ENCODE results near the gene UPK2. TPM values are rescaled to one million over a fixed set of nuclear protein-coding genes. Genes with fewer than 3 reads are reported as not detected.

UPK2 gene
- total RNA-seq, 2 experiments from 2014 or later, result 0.44 TPM; not detected in 1

DNA sequence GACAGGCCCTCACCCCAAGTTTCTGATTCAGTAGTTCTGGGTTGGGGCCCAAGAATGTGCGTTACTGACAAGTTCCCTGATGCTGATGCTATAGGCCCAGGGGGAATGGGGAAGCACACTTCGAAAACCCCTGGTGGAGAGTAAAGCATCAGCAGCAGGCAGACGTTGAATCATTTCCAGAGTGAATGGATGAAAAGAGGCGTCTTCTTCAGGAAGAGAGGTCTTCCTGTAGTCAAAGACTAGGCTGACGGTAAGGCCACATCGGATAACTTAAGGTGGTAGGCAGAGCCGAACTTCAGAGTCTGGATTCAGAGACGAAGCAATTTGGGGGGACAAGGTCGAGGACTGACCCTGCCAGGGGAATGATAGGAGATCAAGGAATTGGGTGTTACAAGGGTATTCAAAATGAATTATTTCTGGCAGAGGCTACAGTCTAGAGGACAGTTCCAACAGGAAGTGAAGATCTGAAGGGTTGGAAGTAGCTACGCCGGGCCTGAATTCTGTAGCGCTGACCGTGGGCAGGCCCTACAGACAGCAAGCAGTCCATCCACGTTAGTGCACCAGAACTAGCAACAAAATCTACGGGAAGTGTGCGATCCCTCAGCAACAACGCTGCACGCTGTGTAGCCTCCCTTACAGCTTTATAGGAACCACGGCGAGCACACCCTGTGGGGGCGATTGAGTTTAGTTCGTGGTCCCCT is 41.0 kb downstream of the UPK2 start:
- peak; percentile 51 for DNase-seq
- Mint-ChIP-seq H3K27me3 (no peaks in the 10 kb centered on the region), H3K27ac (peak overlapping the region; percentile 99), H3K4me1 (peaks cover 25% of the 10 kb centered on the region), H3K36me3 (peaks cover 9% of the 10 kb centered on the region), H3K9me3 (no peaks in the 10 kb centered on the region), H3K4me3 (peak overlapping the region; percentile 100)
- POLR2A ChIA-PET, result interaction anchor here (0.5 to 2.9 kb wide), 16 partner anchors 8 to 266 kb away, joined by 3 to 34 read pairs (median 4); partner anchors contain the start of genes DDX6, RPS25, SLC37A4 and TRAPPC4
- peak; percentile 27 for ATAC-seq (ENCODE audit: low read depth)

DNA sequence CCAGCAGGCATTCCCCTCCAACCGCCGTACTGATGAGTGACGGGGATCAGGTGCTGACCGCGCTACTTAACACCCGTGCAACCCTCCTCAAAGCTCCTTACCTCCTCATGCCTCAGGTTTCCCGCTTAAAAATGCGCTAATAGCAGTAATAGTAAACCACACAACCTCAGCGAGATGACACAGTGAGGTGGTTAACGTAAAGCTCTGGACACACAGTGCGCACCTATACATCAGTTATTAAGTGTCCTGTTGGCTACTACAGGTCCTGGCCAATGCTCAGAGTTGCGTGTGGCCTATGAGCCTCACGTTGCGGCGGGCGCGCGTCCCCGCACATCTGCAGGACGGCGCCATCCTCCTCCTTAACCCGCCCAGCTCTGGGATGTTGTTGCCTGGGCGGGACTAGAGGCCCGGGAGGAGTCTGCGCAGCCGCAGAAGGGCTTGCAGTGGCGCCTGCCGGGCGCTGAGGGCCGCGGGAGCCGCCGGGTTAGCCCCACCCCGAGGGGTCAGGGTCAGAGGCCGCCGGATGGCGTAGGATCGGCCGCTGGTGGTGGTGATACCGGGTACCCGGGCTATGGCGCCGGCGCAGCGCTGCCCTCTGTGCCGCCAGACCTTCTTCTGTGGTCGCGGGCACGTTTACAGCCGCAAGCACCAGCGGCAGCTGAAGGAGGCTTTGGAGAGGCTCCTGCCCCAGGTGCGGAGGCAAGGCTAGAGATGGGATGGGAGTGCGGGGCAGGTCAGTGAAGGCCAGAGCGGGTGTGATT is 41.7 kb downstream of the UPK2 start, which contains the start of gene CENATAC:
CENATAC (plus strand) TSS at position 512 of the 761 bp plus-strand sequence; CDS start at position 572, 60 bp downstream.
- H3K27me3 Mint-ChIP-seq, result no peaks in the 10 kb centered on the region
- H3K4me1 Mint-ChIP-seq, result peaks cover 25% of the 10 kb centered on the region
- H3K4me3 Mint-ChIP-seq, result peak within 1 kb of the TSS; percentile 100

DNA sequence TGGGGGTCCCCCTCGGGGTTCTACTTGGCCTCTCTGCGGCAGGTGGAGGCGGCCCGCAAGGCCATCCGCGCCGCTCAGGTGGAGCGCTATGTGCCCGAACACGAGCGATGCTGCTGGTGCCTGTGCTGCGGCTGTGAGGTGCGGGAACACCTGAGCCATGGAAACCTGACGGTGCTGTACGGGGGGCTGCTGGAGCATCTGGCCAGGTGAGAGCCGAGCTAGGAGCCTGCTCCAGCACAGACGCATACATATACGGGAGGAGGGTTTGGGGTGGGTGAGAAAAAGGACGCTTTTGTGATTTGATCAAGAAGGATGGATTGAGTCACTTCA is 42.3 kb downstream of the UPK2 start:
- no peaks in the 10 kb centered on the region for H3K9me3 Mint-ChIP-seq
- DNase-seq (no peak), ATAC-seq (ENCODE audit: low read depth) (peak; percentile 19)
- H3K27me3 Mint-ChIP-seq, result no peaks in the 10 kb centered on the region
- peak overlapping the region; percentile 99 for H3K27ac Mint-ChIP-seq
- H3K36me3 Mint-ChIP-seq, result peaks cover 15% of the 10 kb centered on the region
- POLR2A ChIA-PET, result interaction anchor here (0.7 to 2.9 kb wide), 10 partner anchors 13 to 208 kb away, joined by 3 to 34 read pairs (median 4); partner anchors contain the start of genes C2CD2L, DDX6, RPS25 and TRAPPC4
- H3K4me3 Mint-ChIP-seq, result peak overlapping the region; percentile 100
- peaks cover 27% of the 10 kb centered on the region for H3K4me1 Mint-ChIP-seq

More for the DNA sequence above, 41.7 kb downstream of the UPK2 start, which contains the start of gene CENATAC:
- POLR2A ChIA-PET, result interaction anchor here (0.5 to 2.9 kb wide), 19 partner anchors 9 to 265 kb away, joined by 3 to 34 read pairs (median 4); partner anchors contain the start of genes C2CD2L, DDX6, RPS25 and SLC37A4
- peaks cover 11% of the 10 kb centered on the region for H3K36me3 Mint-ChIP-seq
- peak within 1 kb of the TSS; percentile 99 for H3K27ac Mint-ChIP-seq
- DNase-seq (peak; percentile 97), ATAC-seq (ENCODE audit: low read depth) (peak; percentile 96)
- H3K9me3 Mint-ChIP-seq, result no peaks in the 10 kb centered on the region

DNA sequence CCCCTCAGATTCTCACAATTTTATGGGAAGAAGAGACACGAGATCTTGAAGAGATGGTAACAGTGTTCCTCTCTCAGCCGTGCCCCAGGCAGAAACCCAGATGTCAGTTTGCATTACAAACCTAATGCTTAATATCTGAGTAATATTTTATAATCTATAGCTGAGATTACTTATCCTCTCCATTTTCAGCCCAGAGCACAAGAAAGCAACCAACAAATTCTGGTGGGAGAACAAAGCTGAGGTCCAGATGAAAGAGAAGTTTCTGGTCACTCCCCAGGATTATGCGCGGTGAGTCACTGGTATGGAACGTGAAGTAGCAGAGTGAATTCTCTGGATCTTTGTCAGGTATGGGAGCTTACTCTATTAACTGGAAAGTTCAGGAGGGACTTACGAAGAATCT is 42.7 kb downstream of the UPK2 start:
- Mint-ChIP-seq H3K36me3 (peaks cover 18% of the 10 kb centered on the region), H3K4me3 (peak overlapping the region; percentile 100), H3K27ac (peak overlapping the region; percentile 99), H3K27me3 (no peaks in the 10 kb centered on the region), H3K9me3 (no peaks in the 10 kb centered on the region), H3K4me1 (peaks cover 27% of the 10 kb centered on the region)
- ATAC-seq (ENCODE audit: low read depth), result no peak
- POLR2A ChIA-PET, result interaction anchor here (0.9 to 1.5 kb wide), 2 partner anchors 16 to 17 kb away, joined by 3 read pairs; no protein-coding TSS in a partner anchor
- no peak for DNase-seq

DNA sequence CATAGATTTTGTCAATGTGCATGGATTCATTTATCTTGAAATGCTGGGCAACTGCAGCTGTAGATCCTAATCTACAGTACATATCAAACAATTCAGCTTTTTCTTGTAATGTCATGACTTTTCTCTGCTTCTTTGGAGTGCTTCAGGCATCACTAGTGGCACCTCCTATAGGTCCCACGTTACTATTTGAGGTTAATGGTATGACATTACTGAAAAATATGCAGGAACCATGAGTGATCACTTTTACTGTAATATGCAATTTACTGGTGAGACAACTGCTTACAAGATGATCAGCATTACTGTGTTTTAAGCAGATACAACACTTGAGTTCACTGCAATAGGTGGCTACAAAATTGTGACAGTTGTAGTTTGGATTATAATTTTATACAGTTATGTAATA is 44.8 kb downstream of the UPK2 start:
- POLR2A ChIA-PET, result no interaction called here
- no peak overlapping the region for H3K4me3 Mint-ChIP-seq
- H3K27ac Mint-ChIP-seq, result no peak overlapping the region
- no peaks in the 10 kb centered on the region for H3K27me3 Mint-ChIP-seq
- no peaks in the 10 kb centered on the region for H3K9me3 Mint-ChIP-seq
- DNase-seq (no peak), ATAC-seq (ENCODE audit: low read depth) (no peak)
- H3K36me3 Mint-ChIP-seq, result peaks cover 20% of the 10 kb centered on the region
- peaks cover 27% of the 10 kb centered on the region for H3K4me1 Mint-ChIP-seq

DNA sequence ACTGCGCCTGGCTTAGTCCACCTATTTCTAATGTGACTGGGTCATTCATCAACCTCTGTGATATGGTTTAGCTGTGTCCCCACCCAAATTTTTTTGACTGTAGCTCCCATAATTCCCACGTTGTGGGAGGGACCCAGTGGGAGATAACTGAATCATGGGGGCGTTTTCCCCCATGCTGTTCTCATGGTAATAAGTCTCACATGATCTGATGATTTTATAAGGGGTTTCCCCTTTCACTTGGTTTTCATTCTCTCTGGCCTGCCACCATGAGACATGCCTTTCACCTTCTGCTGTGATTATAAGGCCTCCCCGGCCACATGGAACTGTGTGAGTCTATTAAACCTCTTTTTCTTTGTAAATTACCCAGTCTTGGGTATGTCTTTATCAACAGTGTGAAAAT is 50.6 kb downstream of the UPK2 start:
- H3K4me1 Mint-ChIP-seq, result peaks cover 5% of the 10 kb centered on the region
- no peak overlapping the region for H3K27ac Mint-ChIP-seq
- ATAC-seq (ENCODE audit: low read depth), result no peak
- H3K27me3 Mint-ChIP-seq, result no peaks in the 10 kb centered on the region
- H3K4me3 Mint-ChIP-seq, result no peak overlapping the region
- H3K36me3 Mint-ChIP-seq, result peaks cover 16% of the 10 kb centered on the region
- no peak for DNase-seq
- H3K9me3 Mint-ChIP-seq, result no peaks in the 10 kb centered on the region
- POLR2A ChIA-PET, result interaction anchor here (0.6 kb wide), 1 partner anchor 215 kb away, joined by 3 read pairs; no protein-coding TSS in a partner anchor

Small RNA genes lying within 50 kb of the gene (microRNA-seq; reads per million reads assigned to microRNA genes)
- gene MIR4492, result not detected

Other genes with a start within 250 kb of the UPK2 start
- 100 to 1,000 TPM; 193 to 212 TPM for gene DDX6, start 165.1 kb upstream of the UPK2 start, total RNA-seq
- 1 to 10 TPM; 1.9 to 2.2 TPM for gene CXCR5, start 72.4 kb upstream of the UPK2 start, total RNA-seq
- 100 to 1,000 TPM; 116 to 128 TPM for gene BCL9L, start 30.4 kb upstream of the UPK2 start, total RNA-seq
- not detected for gene FOXR1, start 15.5 kb downstream of the UPK2 start, total RNA-seq
- gene CENATAC, start 41.8 kb downstream of the UPK2 start, total RNA-seq, result 10 to 100 TPM; 66.8 to 74.2 TPM
- 1,000 to 10,000 TPM; 1,397 to 1,460 TPM for gene RPS25, start 62.0 kb downstream of the UPK2 start, total RNA-seq
- 10 to 100 TPM; 80.5 to 84.4 TPM for gene TRAPPC4, start 62.5 kb downstream of the UPK2 start, total RNA-seq
- gene SLC37A4, start 74.6 kb downstream of the UPK2 start, total RNA-seq, result 10 to 100 TPM; 20.3 to 23.9 TPM
- 10 to 100 TPM; 76.5 to 83.1 TPM for gene HYOU1, start 100.9 kb downstream of the UPK2 start, total RNA-seq
- gene VPS11, start 111.5 kb downstream of the UPK2 start, total RNA-seq, result 10 to 100 TPM; 41.2 to 46.2 TPM
- gene HMBS, start 128.6 kb downstream of the UPK2 start, total RNA-seq, result 10 to 100 TPM; 18.0 to 18.8 TPM
- 10 to 100 TPM; 43.2 to 56.1 TPM for gene DPAGT1, start 145.6 kb downstream of the UPK2 start, total RNA-seq
- gene C2CD2L, start 151.0 kb downstream of the UPK2 start, total RNA-seq, result 10 to 100 TPM; 32.2 to 32.6 TPM
- gene HINFP, start 165.3 kb downstream of the UPK2 start, total RNA-seq, result 10 to 100 TPM; 52.4 to 52.6 TPM
- gene ABCG4, start 192.8 kb downstream of the UPK2 start, total RNA-seq, result not detected
- 10 to 100 TPM; 20.7 to 25.2 TPM for gene NLRX1, start 212.4 kb downstream of the UPK2 start, total RNA-seq
- under 1 TPM in 1 of 2 experiments, not detected in 1; 0.30 TPM for gene NHERF4, start 229.2 kb downstream of the UPK2 start, total RNA-seq

Measured in activated naive CD8-positive, alpha-beta T cell treated with anti-CD3 and anti-CD28 coated beads, Interleukin-2, amount 10 ng/mL, durations not matched to agents 7 days and 5 days (primary cell).